ENCODE results near the gene ATP2A2.

DNA sequence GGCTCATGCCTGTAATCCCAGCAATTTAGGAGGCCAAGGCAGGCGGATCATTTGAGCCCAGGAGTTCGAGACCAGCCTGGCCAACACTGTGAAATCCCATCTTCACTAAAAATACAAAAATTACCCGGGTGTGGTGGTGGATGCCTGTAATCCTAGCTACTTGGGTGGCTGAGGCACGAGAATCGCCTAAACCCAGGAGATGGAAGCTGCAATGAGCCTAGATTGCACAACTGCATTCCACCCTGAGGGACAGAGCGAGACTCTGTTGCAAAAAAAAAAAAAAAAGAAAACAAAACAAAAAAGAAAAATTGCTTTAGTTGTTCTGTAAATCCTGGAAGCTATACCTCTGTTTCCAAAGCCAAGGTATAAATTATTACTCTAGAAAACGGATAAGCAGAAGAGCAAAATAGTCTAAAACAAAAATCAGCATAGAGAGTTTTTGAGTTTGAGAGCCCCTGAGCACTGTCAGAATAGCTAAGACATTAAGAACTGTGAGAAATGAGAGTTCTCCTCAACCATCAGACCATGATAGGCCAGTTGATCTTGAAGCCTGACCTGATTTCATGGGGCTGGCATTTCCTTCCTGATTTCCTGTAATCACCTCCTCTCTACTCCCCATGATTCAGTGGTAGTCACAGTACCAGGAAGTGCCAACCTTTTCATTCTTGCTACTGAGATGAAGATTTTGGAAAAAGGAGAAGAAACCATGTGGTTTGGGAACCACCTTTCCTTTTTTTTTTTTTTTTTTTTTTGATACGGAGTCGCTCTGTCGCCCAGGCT, 31.7 kb downstream of the ATP2A2 start:
- no peak for TF ChIP-seq CTCF (IDR thresholded peaks at IDR 0.05)
- no peak for TF ChIP-seq EZH2 (IDR thresholded peaks at IDR 0.05)
- TF ChIP-seq EZH2phosphoT487 (IDR thresholded peaks at IDR 0.05) = no peak

All from neural progenitor cell (in vitro differentiated cells).